Mononuclear cell (primary cell): ENCODE data around the gene KDM7A. TPM values are rescaled to one million over a fixed set of nuclear protein-coding genes. Genes with fewer than 3 reads are reported as not detected.

Experiments used
- H3K27me3 ChIP-seq: 2 replicates; pipeline ENCODE4 v1.6.0; 2011; ENCODE audit warnings: low read length, control low read depth; ENCODE audit not compliant: insufficient read depth
- H3K4me1 ChIP-seq: 2 replicates; pipeline ENCODE4 v1.5.1; 2011; ENCODE audit warnings: mild to moderate bottlenecking, low read length, control low read depth; ENCODE audit not compliant: insufficient read depth
- H3K4me3 ChIP-seq: 2 replicates; pipeline ENCODE4 v1.5.1; 2011; ENCODE audit warnings: mild to moderate bottlenecking, low read length, moderate library complexity
- H3K9me3 ChIP-seq: 2 replicates; pipeline ENCODE4 v1.5.1; 2011; ENCODE audit warnings: low read depth, mild to moderate bottlenecking, control low read depth, low read length
- total RNA-seq: library from RNA; depleted of rRNA; stranded (reverse); fragments of >200 nt; gene quantifications from one replicate; pipeline ENCODE4 v1.2.3, GENCODE V29; 2012

KDM7A gene
- total RNA-seq, result 57.5 TPM

GRCh38 chr7:140176811-140177702, at the start of gene KDM7A:
TSS of gene KDM7A (minus strand) at chr7:140176983. CDS start at chr7:140176937, 46 bp downstream.
- Histone ChIP-seq H3K27me3 (peaks cover 14% of the 10 kb centered on the region), H3K4me1 (peaks cover 37% of the 10 kb centered on the region), H3K9me3 (no peaks in the 10 kb centered on the region), H3K4me3 (peak within 1 kb of the TSS; percentile 76)

- peaks cover 48% of the 10 kb centered on the region for H3K4me1 ChIP-seq
- H3K9me3 ChIP-seq, result no peaks in the 10 kb centered on the region
- no peaks in the 10 kb centered on the region for H3K27me3 ChIP-seq
- no peak overlapping the region for H3K4me3 ChIP-seq
Measured at GRCh38 chr7:140225562-140226249, 48.9 kb upstream of the KDM7A start.

- no peaks in the 10 kb centered on the region for H3K9me3 ChIP-seq
- H3K4me1 ChIP-seq, result peaks cover 36% of the 10 kb centered on the region
- no peak overlapping the region for H3K4me3 ChIP-seq
- H3K27me3 ChIP-seq, result no peaks in the 10 kb centered on the region
Measured at GRCh38 chr7:140223515-140224221, 46.9 kb upstream of the KDM7A start.

- no peaks in the 10 kb centered on the region for H3K9me3 ChIP-seq
- H3K4me1 ChIP-seq, result peaks cover 36% of the 10 kb centered on the region
- no peak overlapping the region for H3K4me3 ChIP-seq
- no peaks in the 10 kb centered on the region for H3K27me3 ChIP-seq
Measured at GRCh38 chr7:140222814-140223213, 46.0 kb upstream of the KDM7A start.

- no peaks in the 10 kb centered on the region for H3K27me3 ChIP-seq
- H3K9me3 ChIP-seq, result no peaks in the 10 kb centered on the region
- peaks cover 28% of the 10 kb centered on the region for H3K4me1 ChIP-seq
- no peak overlapping the region for H3K4me3 ChIP-seq
Measured at GRCh38 chr7:140219672-140220524, 43.1 kb upstream of the KDM7A start.

- no peaks in the 10 kb centered on the region for H3K27me3 ChIP-seq
- H3K9me3 ChIP-seq, result no peaks in the 10 kb centered on the region
- no peak overlapping the region for H3K4me3 ChIP-seq
- peaks cover 28% of the 10 kb centered on the region for H3K4me1 ChIP-seq
Measured at GRCh38 chr7:140218656-140219055, 41.9 kb upstream of the KDM7A start.

- H3K9me3 ChIP-seq, result no peaks in the 10 kb centered on the region
- no peak overlapping the region for H3K4me3 ChIP-seq
Measured at GRCh38 chr7:140217750-140218501, 41.1 kb upstream of the KDM7A start.

GRCh38 chr7:140215281-140215680, 38.5 kb upstream of the KDM7A start:
- Histone ChIP-seq H3K27me3 (no peaks in the 10 kb centered on the region), H3K4me3 (no peak overlapping the region), H3K4me1 (peaks cover 45% of the 10 kb centered on the region), H3K9me3 (no peaks in the 10 kb centered on the region)

More at GRCh38 chr7:140217750-140218501, 41.1 kb upstream of the KDM7A start:
- Histone ChIP-seq H3K4me1 (peaks cover 24% of the 10 kb centered on the region), H3K27me3 (no peaks in the 10 kb centered on the region)

- no peaks in the 10 kb centered on the region for H3K9me3 ChIP-seq
- H3K27me3 ChIP-seq, result no peaks in the 10 kb centered on the region
- no peak overlapping the region for H3K4me3 ChIP-seq
- H3K4me1 ChIP-seq, result peaks cover 56% of the 10 kb centered on the region
Measured at GRCh38 chr7:140214075-140214684, 37.4 kb upstream of the KDM7A start.

GRCh38 chr7:140213684-140214074, 36.9 kb upstream of the KDM7A start:
- Histone ChIP-seq H3K4me1 (peaks cover 61% of the 10 kb centered on the region), H3K4me3 (no peak overlapping the region), H3K27me3 (no peaks in the 10 kb centered on the region), H3K9me3 (no peaks in the 10 kb centered on the region)

- peaks cover 63% of the 10 kb centered on the region for H3K4me1 ChIP-seq
- no peak overlapping the region for H3K4me3 ChIP-seq
- H3K9me3 ChIP-seq, result no peaks in the 10 kb centered on the region
- H3K27me3 ChIP-seq, result no peaks in the 10 kb centered on the region
Measured at GRCh38 chr7:140212100-140212881, 35.5 kb upstream of the KDM7A start.

- Histone ChIP-seq H3K4me3 (no peak overlapping the region), H3K27me3 (no peaks in the 10 kb centered on the region), H3K9me3 (no peaks in the 10 kb centered on the region), H3K4me1 (peaks cover 67% of the 10 kb centered on the region)
Measured at GRCh38 chr7:140211698-140212097, 34.9 kb upstream of the KDM7A start.
